ENCODE results near the gene TNRC6B.
A peak's percentile ranks its signal among the peaks of the same experiment; 100 is the strongest.

TNRC6B gene

GRCh38 chr22:40324468-40325305 lies 147.0 kb downstream of the TNRC6B start:
- peak overlapping the region; percentile 49 for H3K4me2 ChIP-seq (ENCODE audit: low read length)
- H3K36me3 ChIP-seq (ENCODE audit: insufficient read depth, low read length) = peaks cover 49% of the 10 kb centered on the region; the same call in 1 of the 2 replicates
- H3K9ac ChIP-seq (ENCODE audit: low read length) = peak overlapping the region; percentile 26; the same call in 1 of the 2 replicates
- H3K79me2 ChIP-seq (ENCODE audit: insufficient read depth, low read length) = no peaks in the 10 kb centered on the region
- no peaks in the 10 kb centered on the region for H4K20me1 ChIP-seq (ENCODE audit: insufficient read depth, low read length)
- no peaks in the 10 kb centered on the region for H3K9me2 ChIP-seq (ENCODE audit: low read depth, low read length)
- H3F3A ChIP-seq (ENCODE audit: insufficient read depth, low read length) = no peaks in the 10 kb centered on the region
- H3K4me1 ChIP-seq (ENCODE audit: insufficient read depth, low read length, severe bottlenecking) = peaks cover 38% of the 10 kb centered on the region
- no peak for TF ChIP-seq EZH2 (IDR thresholded peaks at IDR 0.05; ENCODE audit: borderline replicate concordance, low read length)
- TF ChIP-seq CTCF (IDR thresholded peaks at IDR 0.05; ENCODE audit: low read length) = no peak
- peak overlapping the region; percentile 77 for H3K27ac ChIP-seq (ENCODE audit: low read depth, low read length, poor library complexity, severe bottlenecking)
- peak overlapping the region; percentile 9 for H3K4me3 ChIP-seq (ENCODE audit: low read depth, low read length, poor library complexity, severe bottlenecking)
- H2AFZ ChIP-seq (ENCODE audit: low read length) = no peak overlapping the region
- H3K9me3 ChIP-seq (ENCODE audit: low read length) = no peaks in the 10 kb centered on the region
- no peaks in the 10 kb centered on the region for H3K27me3 ChIP-seq (ENCODE audit: insufficient read depth, low read length)

- Histone ChIP-seq H3K36me3 (ENCODE audit: insufficient read depth, low read length) (peaks cover 49% of the 10 kb centered on the region; the same call in 1 of the 2 replicates), H2AFZ (ENCODE audit: low read length) (no peak overlapping the region), H3K9ac (ENCODE audit: low read length) (no peak overlapping the region; the same call in 1 of the 2 replicates), H4K20me1 (ENCODE audit: insufficient read depth, low read length) (no peaks in the 10 kb centered on the region), H3K79me2 (ENCODE audit: insufficient read depth, low read length) (no peaks in the 10 kb centered on the region), H3K4me3 (ENCODE audit: low read depth, low read length, poor library complexity, severe bottlenecking) (no peak overlapping the region), H3K4me2 (ENCODE audit: low read length) (no peak overlapping the region), H3K4me1 (ENCODE audit: insufficient read depth, low read length, severe bottlenecking) (peaks cover 38% of the 10 kb centered on the region), H3F3A (ENCODE audit: insufficient read depth, low read length) (no peaks in the 10 kb centered on the region), H3K27ac (ENCODE audit: low read depth, low read length, poor library complexity, severe bottlenecking) (peak overlapping the region; percentile 77), H3K9me3 (ENCODE audit: low read length) (no peaks in the 10 kb centered on the region), H3K9me2 (ENCODE audit: low read depth, low read length) (no peaks in the 10 kb centered on the region), H3K27me3 (ENCODE audit: insufficient read depth, low read length) (no peaks in the 10 kb centered on the region)
- no peak for TF ChIP-seq CTCF (IDR thresholded peaks at IDR 0.05; ENCODE audit: low read length)
- no peak for TF ChIP-seq EZH2 (IDR thresholded peaks at IDR 0.05; ENCODE audit: borderline replicate concordance, low read length)
Observed at GRCh38 chr22:40325315-40325714, 147.6 kb downstream of the TNRC6B start.

- no peak overlapping the region for H2AFZ ChIP-seq (ENCODE audit: low read length)
- H3K4me2 ChIP-seq (ENCODE audit: low read length) = no peak overlapping the region
- no peak overlapping the region for H3K4me3 ChIP-seq (ENCODE audit: low read depth, low read length, poor library complexity, severe bottlenecking)
- no peaks in the 10 kb centered on the region for H3K9me2 ChIP-seq (ENCODE audit: low read depth, low read length)
- no peak overlapping the region for H3K27ac ChIP-seq (ENCODE audit: low read depth, low read length, poor library complexity, severe bottlenecking)
- H3K9ac ChIP-seq (ENCODE audit: low read length) = no peak overlapping the region
- no peaks in the 10 kb centered on the region for H3K79me2 ChIP-seq (ENCODE audit: insufficient read depth, low read length)
- H4K20me1 ChIP-seq (ENCODE audit: insufficient read depth, low read length) = no peaks in the 10 kb centered on the region
- no peaks in the 10 kb centered on the region for H3F3A ChIP-seq (ENCODE audit: insufficient read depth, low read length)
- H3K9me3 ChIP-seq (ENCODE audit: low read length) = no peaks in the 10 kb centered on the region
- TF ChIP-seq EZH2 (IDR thresholded peaks at IDR 0.05; ENCODE audit: borderline replicate concordance, low read length) (no peak), CTCF (IDR thresholded peaks at IDR 0.05; ENCODE audit: low read length) (no peak)
- peaks cover 36% of the 10 kb centered on the region; the same call in 1 of the 2 replicates for H3K36me3 ChIP-seq (ENCODE audit: insufficient read depth, low read length)
- peaks cover 33% of the 10 kb centered on the region for H3K4me1 ChIP-seq (ENCODE audit: insufficient read depth, low read length, severe bottlenecking)
- H3K27me3 ChIP-seq (ENCODE audit: insufficient read depth, low read length) = no peaks in the 10 kb centered on the region
Observed at GRCh38 chr22:40326905-40327735, 149.4 kb downstream of the TNRC6B start.

All from OCI-LY1 (cell line).